Measurements from ENCODE around the gene MLLT1. TPM values are rescaled to one million over a fixed set of nuclear protein-coding genes. Genes with fewer than 3 reads are reported as not detected.

Gene MLLT1
- total and polyA plus RNA-seq, 10 donors: 10.1 to 57.2 (median 25.1) TPM

- no peaks in the 10 kb centered on the region for H3K9me3 ChIP-seq
- peak; percentile 89 for DNase-seq
- no peaks in the 10 kb centered on the region for H3K27me3 ChIP-seq (replicated peaks in 1 of 7)
- H3K27ac ChIP-seq: peak overlapping the region; percentile 29 to 85 (median 72)
- TF ChIP-seq POLR2A (IDR thresholded peaks at IDR 0.05) (no peak), POLR2AphosphoS5 (IDR thresholded peaks at IDR 0.05) (peak; percentile 64 to 86 (median 75)), CTCF (IDR thresholded peaks at IDR 0.05 in 8 of 11, conservative IDR thresholded peaks at IDR 0.05 in 3 of 11) (no peak)
- peaks cover 0 to 29% (median 9%) of the 10 kb centered on the region in 6 donors for H3K36me3 ChIP-seq
- peak overlapping the region in 1 of 8 donors; percentile 45 for H3K4me3 ChIP-seq
- WGBS, 5 donors: 11 to 46% (median 24%) methylated on average over 13 to 21 of the region's 21 CpGs
- intact Hi-C loops (cut with DNase I; ENCODE audit: low total_unique reads): no loop called here
- H3K4me1 ChIP-seq: peaks cover 4 to 86% (median 41%) of the 10 kb centered on the region in 6 donors
Observed at GRCh38 chr19:6233827-6234511, 45.8 kb downstream of the MLLT1 start.

- H3K4me3 ChIP-seq: peak overlapping the region in 1 of 8 donors; percentile 45
- peak; percentile 81 for DNase-seq
- H3K27ac ChIP-seq: peak overlapping the region in 7 of 8 donors; percentile 20 to 85 (median 79)
- no peaks in the 10 kb centered on the region for H3K27me3 ChIP-seq (replicated peaks in 1 of 7)
- intact Hi-C loops (cut with DNase I; ENCODE audit: low total_unique reads): no loop called here
- no peak for TF ChIP-seq POLR2A (IDR thresholded peaks at IDR 0.05)
- TF ChIP-seq CTCF (IDR thresholded peaks at IDR 0.05 in 8 of 11, conservative IDR thresholded peaks at IDR 0.05 in 3 of 11): no peak
- TF ChIP-seq POLR2AphosphoS5 (IDR thresholded peaks at IDR 0.05): peak in 1 of 3 donors; percentile 35
- peaks cover 4 to 86% (median 38%) of the 10 kb centered on the region in 6 donors for H3K4me1 ChIP-seq
- peaks cover 0 to 31% (median 9%) of the 10 kb centered on the region in 6 donors for H3K36me3 ChIP-seq
- 53 to 74% (median 65%) methylated on average over 12 to 30 of the region's 30 CpGs for WGBS, 5 donors
- no peaks in the 10 kb centered on the region for H3K9me3 ChIP-seq
Observed at GRCh38 chr19:6233056-6233826, 46.5 kb downstream of the MLLT1 start.

- TF ChIP-seq POLR2AphosphoS5 (IDR thresholded peaks at IDR 0.05) (no peak), POLR2A (IDR thresholded peaks at IDR 0.05) (no peak), CTCF (IDR thresholded peaks at IDR 0.05 in 8 of 11, conservative IDR thresholded peaks at IDR 0.05 in 3 of 11) (no peak)
Observed at GRCh38 chr19:6232601-6233055, 47.1 kb downstream of the MLLT1 start.

More at GRCh38 chr19:6232601-6233055, 47.1 kb downstream of the MLLT1 start:
- WGBS, 5 donors: 64 to 81% (median 70%) methylated on average over 11 of the region's 11 CpGs
- H3K27me3 ChIP-seq (replicated peaks in 1 of 7): no peaks in the 10 kb centered on the region
- H3K9me3 ChIP-seq: no peaks in the 10 kb centered on the region
- peak overlapping the region in 5 of 8 donors; percentile 20 to 85 (median 83) for H3K27ac ChIP-seq
- H3K36me3 ChIP-seq: peaks cover 0 to 33% (median 9%) of the 10 kb centered on the region in 6 donors
- H3K4me3 ChIP-seq: no peak overlapping the region
- peaks cover 4 to 81% (median 35%) of the 10 kb centered on the region in 6 donors for H3K4me1 ChIP-seq
- no peak for DNase-seq
- intact Hi-C loops (cut with DNase I; ENCODE audit: low total_unique reads): no loop called here
